Calu3 (cell line): ENCODE measurements around the gene RASSF8. TPM values are rescaled to one million over a fixed set of nuclear protein-coding genes. Genes with fewer than 3 reads are reported as not detected.

Source experiments
- BruUV-seq: library from RNA; stranded (reverse); fragments of 400-500 nt; replicated peaks from 2 replicates; lab custom pipeline; 2021; lab: Mats Ljungman, UMichigan
- CTCF ChIA-PET: fragments of 300-600 bp; sonication (Branson Sonifier 250); formaldehyde crosslinking; loops from one replicate; lab custom pipeline; 2022; ENCODE audit warnings: antibody characterized with exemption; lab: Charles Lee
- DNase-seq: peaks from one replicate; pipeline ENCODE4 v3.0.0; 2022
- H3K27ac Mint-ChIP-seq: one replicate; pipeline ENCODE4 v1.8.0; 2022; ENCODE audit warnings: mixed read lengths; ENCODE audit not compliant: unreplicated experiment
- H3K27me3 Mint-ChIP-seq: one replicate; pipeline ENCODE4 v1.8.0; 2022; ENCODE audit warnings: mixed read lengths; ENCODE audit not compliant: unreplicated experiment
- H3K36me3 Mint-ChIP-seq: one replicate; pipeline ENCODE4 v1.8.0; 2022; ENCODE audit warnings: mild to moderate bottlenecking, moderate library complexity, mixed read lengths; ENCODE audit not compliant: insufficient read depth, unreplicated experiment
- H3K4me1 Mint-ChIP-seq: one replicate; pipeline ENCODE4 v1.8.0; 2022; ENCODE audit warnings: mild to moderate bottlenecking, low read depth, mixed read lengths; ENCODE audit not compliant: unreplicated experiment
- H3K4me3 Mint-ChIP-seq: one replicate; pipeline ENCODE4 v1.8.0; 2022; ENCODE audit warnings: mild to moderate bottlenecking, low read depth, moderate library complexity, mixed read lengths; ENCODE audit not compliant: unreplicated experiment
- H3K9me3 Mint-ChIP-seq: one replicate; pipeline ENCODE4 v1.8.0; 2022; ENCODE audit warnings: low read depth, mixed read lengths; ENCODE audit not compliant: unreplicated experiment
- CTCF ChIP-seq: fragments of 200-600 bp; IDR thresholded peaks from one replicate; pipeline ENCODE4 v1.8.0; 2022; ENCODE audit warnings: antibody characterized with exemption; ENCODE audit not compliant: unreplicated experiment
- intact Hi-C: fragments of 100-400 bp; cut with micrococcal nuclease; formaldehyde crosslinking; loops from one replicate; pipeline ENCODE4 v1.10.0; 2022; ENCODE audit not compliant: unreplicated experiment
- total RNA-seq: library from RNA; stranded (reverse); gene quantifications from 2 replicates; pipeline ENCODE4 v1.2.3, GENCODE V29; 2022

Gene RASSF8
- total RNA-seq, 1 experiment from 2014 or later = 26.6 TPM

- Mint-ChIP-seq H3K9me3 (no peaks in the 10 kb centered on the region), H3K36me3 (no peaks in the 10 kb centered on the region), H3K27ac (no peak overlapping the region), H3K4me1 (peaks cover 2% of the 10 kb centered on the region), H3K27me3 (no peaks in the 10 kb centered on the region), H3K4me3 (no peak overlapping the region)
- no peak for TF ChIP-seq CTCF
- BruUV-seq = no TSS peak
- intact Hi-C loops = no loop called here
- no peak for DNase-seq
- CTCF ChIA-PET = no interaction called here
Observed at GRCh38 chr12:25940886-25941285, 17.6 kb upstream of the RASSF8 start.

- Mint-ChIP-seq H3K27ac (no peak overlapping the region), H3K4me1 (no peaks in the 10 kb centered on the region), H3K9me3 (no peaks in the 10 kb centered on the region), H3K4me3 (no peak overlapping the region), H3K27me3 (no peaks in the 10 kb centered on the region), H3K36me3 (no peaks in the 10 kb centered on the region)
- TF ChIP-seq CTCF = no peak
- intact Hi-C loops = no loop called here
- no TSS peak for BruUV-seq
- CTCF ChIA-PET = no interaction called here
- DNase-seq = no peak
Observed at GRCh38 chr12:25942709-25943108, 15.8 kb upstream of the RASSF8 start.

GRCh38 chr12:25943940-25944339, 14.5 kb upstream of the RASSF8 start:
- H3K36me3 Mint-ChIP-seq = no peaks in the 10 kb centered on the region
- H3K4me1 Mint-ChIP-seq = no peaks in the 10 kb centered on the region
- H3K4me3 Mint-ChIP-seq = no peak overlapping the region
- H3K27me3 Mint-ChIP-seq = no peaks in the 10 kb centered on the region
- intact Hi-C loops = no loop called here
- H3K9me3 Mint-ChIP-seq = no peaks in the 10 kb centered on the region
- DNase-seq = no peak
- BruUV-seq = no TSS peak
- no peak for TF ChIP-seq CTCF
- CTCF ChIA-PET = no interaction called here
- no peak overlapping the region for H3K27ac Mint-ChIP-seq

GRCh38 chr12:25949343-25949742, 9.1 kb upstream of the RASSF8 start:
- H3K4me1 Mint-ChIP-seq = no peaks in the 10 kb centered on the region
- no peak overlapping the region for H3K4me3 Mint-ChIP-seq
- no peak overlapping the region for H3K27ac Mint-ChIP-seq

More at GRCh38 chr12:25949343-25949742, 9.1 kb upstream of the RASSF8 start:
- CTCF ChIA-PET = no interaction called here
- intact Hi-C loops = no loop called here
- BruUV-seq = no TSS peak
- H3K9me3 Mint-ChIP-seq = no peaks in the 10 kb centered on the region
- TF ChIP-seq CTCF = no peak
- DNase-seq = no peak
- no peaks in the 10 kb centered on the region for H3K36me3 Mint-ChIP-seq
- no peaks in the 10 kb centered on the region for H3K27me3 Mint-ChIP-seq
